HG03108 (cell line): ENCODE measurements around the gene PRSS27.

Experiments used
- ATAC-seq: cut with Tn5 transposase; IDR thresholded peaks from one replicate; pipeline ENCODE4 v1.9.1; 2021; ENCODE audit warnings: moderate library complexity; ENCODE audit not compliant: unreplicated experiment

PRSS27 gene

GRCh38 chr16:2752035-2752849 is 32.2 kb upstream of the PRSS27 start, which contains the start of gene SRRM2:
Gene SRRM2 (plus strand): TSS chr16:2752638. CDS start chr16:2756365, 3,727 bp downstream.
- peak; percentile 79 for ATAC-seq

GRCh38 chr16:2751577-2752034 is 31.6 kb upstream of the PRSS27 start:
- peak; percentile 26 for ATAC-seq

- no peak for ATAC-seq
Observed at GRCh38 chr16:2749936-2750335, 29.9 kb upstream of the PRSS27 start.

GRCh38 chr16:2749476-2749875 is 29.5 kb upstream of the PRSS27 start:
- no peak for ATAC-seq

- ATAC-seq = no peak
Observed at GRCh38 chr16:2748757-2749455, 28.9 kb upstream of the PRSS27 start.

- no peak for ATAC-seq
Observed at GRCh38 chr16:2745961-2746360, 25.9 kb upstream of the PRSS27 start.

GRCh38 chr16:2745116-2745890 is 25.3 kb upstream of the PRSS27 start:
- ATAC-seq = no peak

GRCh38 chr16:2744711-2745110 is 24.7 kb upstream of the PRSS27 start:
- ATAC-seq = no peak

GRCh38 chr16:2743007-2743810 is 23.2 kb upstream of the PRSS27 start:
- no peak for ATAC-seq

- no peak for ATAC-seq
Observed at GRCh38 chr16:2742323-2743006, 22.4 kb upstream of the PRSS27 start.

- ATAC-seq = no peak
Observed at GRCh38 chr16:2741168-2741567, 21.1 kb upstream of the PRSS27 start.

GRCh38 chr16:2740476-2740875 is 20.5 kb upstream of the PRSS27 start:
- ATAC-seq = no peak

- ATAC-seq = no peak
Observed at GRCh38 chr16:2739625-2740430, 19.8 kb upstream of the PRSS27 start.

GRCh38 chr16:2738615-2739014 is 18.6 kb upstream of the PRSS27 start:
- ATAC-seq = no peak

GRCh38 chr16:2737895-2738418 is 17.9 kb upstream of the PRSS27 start:
- ATAC-seq = no peak

GRCh38 chr16:2737238-2737605 is 17.2 kb upstream of the PRSS27 start:
- no peak for ATAC-seq

- no peak for ATAC-seq
Observed at GRCh38 chr16:2736476-2737237, 16.6 kb upstream of the PRSS27 start.

- no peak for ATAC-seq
Observed at GRCh38 chr16:2734844-2735515, 15.0 kb upstream of the PRSS27 start.
